ENCODE results near the gene DHX34. TPM values are rescaled to one million over a fixed set of nuclear protein-coding genes. Genes with fewer than 3 reads are reported as not detected.

Gene DHX34
- total RNA-seq, 1 donor from 2014 or later = 17.7 TPM

DNA sequence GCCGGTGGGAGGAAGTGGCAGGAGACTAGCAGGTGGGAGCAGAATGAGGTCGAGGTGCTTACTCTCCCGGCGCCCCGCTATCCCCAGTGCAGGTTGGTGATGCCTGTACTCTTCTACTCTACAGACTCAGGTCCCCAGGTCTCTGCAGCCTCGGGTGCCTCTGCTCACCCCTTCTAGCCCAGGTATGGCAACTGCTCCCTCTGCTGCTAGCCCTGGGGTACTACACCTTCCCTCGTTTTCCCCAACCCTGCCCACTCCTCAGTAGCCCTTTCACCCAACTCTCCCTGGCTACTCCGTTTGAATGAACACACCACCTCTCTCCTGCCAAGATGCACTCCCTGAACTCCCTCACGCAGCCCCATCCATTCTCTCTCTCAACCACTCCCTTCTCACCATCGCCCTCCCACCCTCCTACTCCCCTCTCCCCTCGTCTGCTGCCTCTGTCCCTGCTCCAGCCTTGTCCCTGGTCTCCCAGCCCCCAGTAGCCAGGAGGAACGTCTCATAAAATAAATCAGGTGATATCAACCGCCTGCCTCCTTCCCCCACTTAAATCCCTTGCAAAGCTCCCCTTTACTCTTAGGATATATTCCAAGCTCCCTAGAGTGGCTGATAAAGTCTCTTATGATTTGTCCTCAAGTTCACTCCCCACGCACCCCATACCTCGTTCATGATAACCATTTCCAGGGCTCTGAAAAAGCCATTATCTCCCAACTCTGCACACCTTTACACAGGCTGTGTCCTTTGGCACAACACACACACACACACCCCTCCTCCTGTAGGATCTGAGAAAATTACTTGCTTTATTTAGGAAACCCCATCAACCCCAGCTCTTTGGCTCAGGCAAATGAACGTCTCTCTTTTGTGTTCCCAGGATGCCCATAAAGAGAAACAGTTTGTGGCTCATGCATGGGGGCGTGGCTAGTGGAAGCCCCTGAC lies 78.4 kb downstream of the DHX34 start:
- Histone ChIP-seq H3K36me3 (ENCODE audit: insufficient read depth, low read length) (no peaks in the 10 kb centered on the region), H3K9me3 (ENCODE audit: insufficient read depth, low read depth, low read length) (no peaks in the 10 kb centered on the region), H3K4me2 (ENCODE audit: low read length) (peak overlapping the region; percentile 92), H3K4me3 (ENCODE audit: insufficient read depth, low read depth, low read length) (peak overlapping the region; percentile 39), H3K27ac (ENCODE audit: low read depth, low read length) (peak overlapping the region; percentile 23), H3K27me3 (ENCODE audit: insufficient read depth, low read length) (peaks cover 19% of the 10 kb centered on the region), H4K20me1 (ENCODE audit: insufficient read depth, low read length) (peaks cover 7% of the 10 kb centered on the region), H3K9ac (ENCODE audit: low read length) (peak overlapping the region; percentile 51), H3K79me2 (ENCODE audit: insufficient read depth, low read length) (no peaks in the 10 kb centered on the region), H3K4me1 (ENCODE audit: insufficient read depth, low read length) (peaks cover 16% of the 10 kb centered on the region), H2AFZ (ENCODE audit: low read depth, low read length) (peak overlapping the region; percentile 50)
- DNase-seq (ENCODE audit: low read depth) (peak; percentile 25), FAIRE-seq (no peak)
- Mint-ChIP-seq H3K4me1 (ENCODE audit: low read depth, unreplicated experiment) (peaks cover 7% of the 10 kb centered on the region), H3K9me3 (ENCODE audit: unreplicated experiment) (no peaks in the 10 kb centered on the region), H3K36me3 (ENCODE audit: low read depth, unreplicated experiment) (no peaks in the 10 kb centered on the region), H3K4me3 (ENCODE audit: unreplicated experiment) (no peak overlapping the region), H3K27ac (ENCODE audit: unreplicated experiment) (no peak overlapping the region), H3K27me3 (ENCODE audit: low read depth, unreplicated experiment) (peaks cover 12% of the 10 kb centered on the region)
- no peak for TF ChIP-seq EZH2 (IDR thresholded peaks at IDR 0.05; ENCODE audit: insufficient read depth, low read length)
- TF ChIP-seq, protein P1, sequence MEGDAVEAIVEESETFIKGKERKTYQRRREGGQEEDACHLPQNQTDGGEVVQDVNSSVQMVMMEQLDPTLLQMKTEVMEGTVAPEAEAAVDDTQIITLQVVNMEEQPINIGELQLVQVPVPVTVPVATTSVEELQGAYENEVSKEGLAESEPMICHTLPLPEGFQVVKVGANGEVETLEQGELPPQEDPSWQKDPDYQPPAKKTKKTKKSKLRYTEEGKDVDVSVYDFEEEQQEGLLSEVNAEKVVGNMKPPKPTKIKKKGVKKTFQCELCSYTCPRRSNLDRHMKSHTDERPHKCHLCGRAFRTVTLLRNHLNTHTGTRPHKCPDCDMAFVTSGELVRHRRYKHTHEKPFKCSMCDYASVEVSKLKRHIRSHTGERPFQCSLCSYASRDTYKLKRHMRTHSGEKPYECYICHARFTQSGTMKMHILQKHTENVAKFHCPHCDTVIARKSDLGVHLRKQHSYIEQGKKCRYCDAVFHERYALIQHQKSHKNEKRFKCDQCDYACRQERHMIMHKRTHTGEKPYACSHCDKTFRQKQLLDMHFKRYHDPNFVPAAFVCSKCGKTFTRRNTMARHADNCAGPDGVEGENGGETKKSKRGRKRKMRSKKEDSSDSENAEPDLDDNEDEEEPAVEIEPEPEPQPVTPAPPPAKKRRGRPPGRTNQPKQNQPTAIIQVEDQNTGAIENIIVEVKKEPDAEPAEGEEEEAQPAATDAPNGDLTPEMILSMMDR (IDR thresholded peaks at IDR 0.05; ENCODE audit: insufficient read depth, low read depth, low read length) = peak; percentile 86

DNA sequence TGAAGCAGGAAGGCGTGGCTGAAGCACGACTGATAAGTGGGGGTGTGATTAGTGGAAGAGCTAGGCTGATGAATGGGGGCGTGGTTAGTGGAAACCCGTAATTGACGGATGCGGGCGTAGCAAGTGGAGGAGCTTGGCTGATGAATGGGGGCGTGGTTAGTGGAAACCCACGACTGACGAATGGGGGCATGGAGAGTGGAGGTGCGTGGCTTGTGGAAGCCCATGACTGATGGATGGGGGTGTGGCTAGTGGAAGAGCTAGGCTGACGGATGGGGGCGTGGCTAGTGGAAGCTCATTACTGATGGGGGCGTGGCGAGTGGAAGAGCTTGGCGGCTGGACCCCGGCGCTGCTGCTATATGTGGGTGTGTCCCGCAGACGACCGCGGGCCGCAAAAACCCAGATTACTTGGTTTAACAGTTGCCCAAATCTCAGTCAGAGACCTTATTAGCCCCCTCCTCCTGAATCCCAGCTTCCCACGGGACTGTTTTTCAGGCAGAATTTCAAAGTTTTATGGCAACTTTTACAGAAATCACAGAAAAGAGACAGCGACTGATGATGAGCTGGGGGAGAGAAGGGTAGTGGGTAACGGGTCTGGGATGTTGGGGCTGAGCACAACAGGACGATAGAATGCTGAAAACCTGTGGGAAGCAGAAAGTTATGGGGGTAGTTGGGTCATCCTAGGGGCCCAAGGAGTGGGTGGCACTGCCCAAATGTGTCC lies 79.2 kb downstream of the DHX34 start:
- Histone ChIP-seq H3K4me2 (ENCODE audit: low read length) (peak overlapping the region; percentile 92), H4K20me1 (ENCODE audit: insufficient read depth, low read length) (peaks cover 6% of the 10 kb centered on the region), H2AFZ (ENCODE audit: low read depth, low read length) (peak overlapping the region; percentile 78), H3K9ac (ENCODE audit: low read length) (peak overlapping the region; percentile 51), H3K36me3 (ENCODE audit: insufficient read depth, low read length) (no peaks in the 10 kb centered on the region), H3K4me1 (ENCODE audit: insufficient read depth, low read length) (peaks cover 16% of the 10 kb centered on the region), H3K4me3 (ENCODE audit: insufficient read depth, low read depth, low read length) (peak overlapping the region; percentile 46), H3K27me3 (ENCODE audit: insufficient read depth, low read length) (peaks cover 13% of the 10 kb centered on the region), H3K27ac (ENCODE audit: low read depth, low read length) (peak overlapping the region; percentile 23), H3K9me3 (ENCODE audit: insufficient read depth, low read depth, low read length) (no peaks in the 10 kb centered on the region), H3K79me2 (ENCODE audit: insufficient read depth, low read length) (no peaks in the 10 kb centered on the region)
- Mint-ChIP-seq H3K4me3 (ENCODE audit: unreplicated experiment) (no peak overlapping the region), H3K4me1 (ENCODE audit: low read depth, unreplicated experiment) (peaks cover 2% of the 10 kb centered on the region), H3K27me3 (ENCODE audit: low read depth, unreplicated experiment) (peaks cover 12% of the 10 kb centered on the region), H3K9me3 (ENCODE audit: unreplicated experiment) (peaks cover 4% of the 10 kb centered on the region), H3K36me3 (ENCODE audit: low read depth, unreplicated experiment) (no peaks in the 10 kb centered on the region), H3K27ac (ENCODE audit: unreplicated experiment) (no peak overlapping the region)
- peak; percentile 98 for DNase-seq (ENCODE audit: low read depth)
- TF ChIP-seq EZH2 (IDR thresholded peaks at IDR 0.05; ENCODE audit: insufficient read depth, low read length) = no peak
- TF ChIP-seq, protein P1 (IDR thresholded peaks at IDR 0.05; ENCODE audit: insufficient read depth, low read depth, low read length) = no peak
- FAIRE-seq = peak; percentile 71
